Suprapubic skin (tissue), 3 donors: Measurements from ENCODE around the gene SCAI.

Source experiments
- CTCF ChIP-seq, 2 donors: fragments of 200-600 bp in 1 of 2; fragments of 450-650 bp in 1 of 2; sonication (generic) in 1 of 2; IDR thresholded peaks; one replicate each; pipeline ENCODE4 v1.5.1; 2016 to 2019; ENCODE audit warnings: antibody characterized with exemption in 2 of 2, mild to moderate bottlenecking in 1 of 2, moderate library complexity in 1 of 2
- EP300 ChIP-seq: sonication (generic); formaldehyde crosslinking; IDR thresholded peaks from one replicate; pipeline ENCODE4 v1.6.1; 2017; ENCODE audit warnings: antibody characterized with exemption

- TF ChIP-seq CTCF (IDR thresholded peaks at IDR 0.05) (no peak), EP300 (no peak)
These were observed 67.3 kb downstream of the SCAI start for GRCh38 chr9:125075997-125076396.
